AG09319 (cell line): ENCODE results near the gene PDZK1IP1.

Experiments used
- DNase-seq: peaks from one replicate; pipeline ENCODE4 v3.0.0-alpha.2; 2010; ENCODE audit warnings: low read depth; ENCODE audit errors: extremely low read depth
- CTCF ChIP-seq: IDR thresholded peaks from 2 replicates; pipeline ENCODE4 v1.5.1; 2011; ENCODE audit warnings: low read depth, mild to moderate bottlenecking, inconsistent platforms, low read length, moderate library complexity

PDZK1IP1 gene

GRCh38 chr1:47226839-47227215 lies 37.0 kb upstream of the PDZK1IP1 start:
- no peak for TF ChIP-seq CTCF
- DNase-seq: no peak

GRCh38 chr1:47226121-47226838 lies 36.4 kb upstream of the PDZK1IP1 start:
- TF ChIP-seq CTCF: no peak
- DNase-seq: no peak

GRCh38 chr1:47225430-47226100 lies 35.7 kb upstream of the PDZK1IP1 start:
- DNase-seq: no peak
- no peak for TF ChIP-seq CTCF

- no peak for DNase-seq
- TF ChIP-seq CTCF: no peak
Measured at GRCh38 chr1:47224676-47225399, 35.0 kb upstream of the PDZK1IP1 start.

- DNase-seq: no peak
- TF ChIP-seq CTCF: no peak
Measured at GRCh38 chr1:47223921-47224675, 34.3 kb upstream of the PDZK1IP1 start.

- TF ChIP-seq CTCF: no peak
- no peak for DNase-seq
Measured at GRCh38 chr1:47223174-47223920, 33.5 kb upstream of the PDZK1IP1 start.
